DMS114 treated with DMSO at 0.1 percent for 48 hours (cell line): ENCODE results near the gene TBC1D14.

Source experiments
- DNase-seq: peaks from one replicate; lab custom pipeline; 2025; ENCODE audit not compliant: unreplicated experiment; lab: John Stamatoyannopoulos, UW

TBC1D14 gene

DNA sequence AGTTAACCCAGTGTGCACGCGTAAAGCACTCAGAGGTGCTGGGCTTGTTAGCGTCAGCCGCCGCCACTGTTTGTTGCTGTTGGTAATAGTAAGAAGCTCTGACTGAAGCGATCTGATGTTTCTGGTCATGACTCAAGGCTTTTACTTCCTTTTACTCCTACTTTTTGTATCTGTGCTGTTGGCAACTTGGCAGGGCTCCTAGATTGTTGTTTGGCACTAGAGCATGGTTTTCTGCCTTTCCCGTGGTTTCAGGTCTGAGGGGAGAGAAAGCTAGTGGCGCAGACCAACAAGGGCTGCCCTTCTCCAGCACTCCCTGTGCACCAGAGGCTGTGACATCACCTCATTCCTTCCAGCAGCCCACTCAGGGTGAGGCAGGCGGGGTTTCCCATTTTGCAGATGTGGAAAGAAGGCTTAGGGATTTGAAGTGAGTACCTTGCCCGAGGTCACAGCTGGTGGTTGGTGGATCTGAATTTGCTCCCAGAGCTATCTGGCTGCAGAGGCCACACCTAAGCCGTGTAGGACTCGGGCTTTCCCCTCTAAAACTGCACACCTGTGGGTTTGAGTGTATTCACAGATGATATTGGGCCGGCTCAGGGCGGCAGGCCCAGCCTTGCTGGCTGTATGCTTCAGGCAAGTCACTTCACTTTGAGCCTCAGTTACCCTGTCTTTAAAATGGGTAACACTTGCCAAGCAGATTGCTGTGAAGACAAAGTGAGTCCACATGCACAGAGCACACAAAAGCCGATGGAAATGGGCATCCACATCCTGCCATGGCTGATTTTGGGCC, 82.3 kb downstream of the TBC1D14 start:
- no peak for DNase-seq

- no peak for DNase-seq
These were observed 83.4 kb downstream of the TBC1D14 start for GRCh38 chr4:6992728-6993677.

DNA sequence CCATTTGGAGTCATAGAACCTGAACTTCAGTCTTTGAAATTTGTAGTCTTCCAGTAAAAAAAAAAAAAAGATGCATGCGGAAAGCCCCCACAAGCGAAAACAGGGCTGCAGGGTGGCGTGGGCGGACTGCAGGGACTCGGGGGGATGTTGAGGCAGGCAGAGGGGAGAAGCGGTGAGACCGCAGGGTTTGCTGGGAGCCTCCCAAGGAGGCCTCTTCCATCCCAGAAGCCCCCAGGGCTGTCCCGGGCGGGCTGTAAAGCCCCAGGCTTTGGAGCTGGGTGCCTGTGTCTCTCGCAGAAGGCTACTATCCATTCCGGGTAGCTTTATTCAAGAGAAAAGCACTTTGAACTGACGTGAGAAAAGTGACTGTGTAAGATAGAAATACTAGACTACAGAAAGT, 86.9 kb downstream of the TBC1D14 start:
- DNase-seq = no peak

DNA sequence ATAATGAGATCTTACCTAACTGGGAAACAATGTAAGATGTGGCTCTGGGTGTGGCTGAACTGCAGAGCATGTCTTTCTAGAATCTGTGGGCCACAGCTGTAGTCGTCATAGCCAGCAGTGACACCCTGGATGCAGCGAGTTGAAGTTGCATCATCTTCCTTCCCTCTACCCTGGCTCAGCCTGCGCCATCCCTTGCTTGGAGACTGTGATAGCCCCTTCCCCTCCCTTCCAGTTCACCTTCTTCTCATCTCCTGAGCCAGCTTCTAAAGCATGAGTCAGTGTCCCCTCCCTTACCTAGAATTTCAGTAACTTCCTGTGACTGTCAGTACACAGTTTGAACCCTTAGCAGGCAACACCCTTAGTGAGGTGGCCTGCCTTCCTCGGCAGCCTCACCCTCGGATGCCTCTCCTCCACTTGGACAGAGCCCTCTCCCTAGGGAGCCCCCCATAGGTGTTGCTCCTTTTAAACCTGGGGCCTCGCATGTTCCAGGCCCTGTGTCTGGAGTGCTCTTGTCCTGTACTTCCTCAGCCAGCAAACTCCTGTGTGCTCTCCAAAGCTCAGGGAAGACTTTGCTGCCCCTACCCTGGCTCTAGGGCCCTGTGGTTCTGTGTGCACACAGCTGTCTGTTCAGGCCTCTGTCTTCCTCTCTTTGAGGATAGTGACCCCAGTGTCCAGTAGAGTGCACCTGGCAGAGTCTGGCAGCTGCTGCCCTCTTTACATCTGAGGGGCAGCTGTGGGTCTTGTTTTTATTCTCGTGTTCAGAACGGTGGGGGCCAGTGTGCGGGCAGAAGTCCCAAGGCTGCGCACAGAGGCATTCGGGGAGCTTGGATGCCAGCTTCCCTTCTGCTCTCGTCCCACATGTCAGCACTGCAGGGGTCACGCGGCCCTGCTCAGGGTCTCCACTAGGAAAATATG, 89.8 kb downstream of the TBC1D14 start:
- DNase-seq = no peak

DNA sequence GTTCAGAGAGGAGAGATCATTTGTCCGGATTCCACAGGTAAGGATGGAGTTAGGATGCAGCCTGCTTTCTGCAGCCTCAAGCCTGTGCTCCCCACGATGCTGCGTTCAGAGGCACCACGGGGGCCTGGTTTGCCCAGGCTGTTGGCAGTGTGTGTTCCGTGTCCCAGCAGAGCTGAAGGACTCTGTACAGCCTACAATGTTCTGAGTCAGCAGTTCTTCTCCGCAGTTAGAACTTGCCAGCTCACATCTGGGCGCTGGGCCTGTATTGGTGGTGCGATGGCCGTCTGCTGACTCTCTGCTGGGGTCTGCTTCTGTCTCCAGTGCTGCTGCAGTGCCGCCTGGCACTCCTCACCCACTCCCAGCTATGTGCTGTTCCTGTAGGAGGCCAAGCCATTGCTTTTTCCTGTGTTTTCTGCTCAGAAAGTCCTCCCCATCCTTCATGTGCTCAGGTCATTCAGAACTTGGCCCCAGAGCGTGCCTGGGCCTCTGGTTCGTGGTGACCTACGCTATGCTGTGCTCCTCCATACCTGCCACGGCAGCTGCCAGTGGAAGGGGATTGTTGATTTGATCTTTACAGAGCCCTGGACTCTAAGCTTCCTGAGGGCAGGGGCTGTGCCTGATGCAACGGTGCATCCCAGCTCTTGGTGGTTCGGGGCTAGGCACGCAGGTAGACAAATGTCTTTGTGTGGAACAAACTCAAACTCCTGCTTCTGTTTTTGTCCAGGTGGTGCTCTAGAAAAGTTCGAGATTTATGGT, 91.0 kb downstream of the TBC1D14 start:
- DNase-seq = no peak

GRCh38 chr4:7001271-7001670, 91.6 kb downstream of the TBC1D14 start:
- no peak for DNase-seq

GRCh38 chr4:7002336-7002735, 92.7 kb downstream of the TBC1D14 start:
- DNase-seq = no peak

DNA sequence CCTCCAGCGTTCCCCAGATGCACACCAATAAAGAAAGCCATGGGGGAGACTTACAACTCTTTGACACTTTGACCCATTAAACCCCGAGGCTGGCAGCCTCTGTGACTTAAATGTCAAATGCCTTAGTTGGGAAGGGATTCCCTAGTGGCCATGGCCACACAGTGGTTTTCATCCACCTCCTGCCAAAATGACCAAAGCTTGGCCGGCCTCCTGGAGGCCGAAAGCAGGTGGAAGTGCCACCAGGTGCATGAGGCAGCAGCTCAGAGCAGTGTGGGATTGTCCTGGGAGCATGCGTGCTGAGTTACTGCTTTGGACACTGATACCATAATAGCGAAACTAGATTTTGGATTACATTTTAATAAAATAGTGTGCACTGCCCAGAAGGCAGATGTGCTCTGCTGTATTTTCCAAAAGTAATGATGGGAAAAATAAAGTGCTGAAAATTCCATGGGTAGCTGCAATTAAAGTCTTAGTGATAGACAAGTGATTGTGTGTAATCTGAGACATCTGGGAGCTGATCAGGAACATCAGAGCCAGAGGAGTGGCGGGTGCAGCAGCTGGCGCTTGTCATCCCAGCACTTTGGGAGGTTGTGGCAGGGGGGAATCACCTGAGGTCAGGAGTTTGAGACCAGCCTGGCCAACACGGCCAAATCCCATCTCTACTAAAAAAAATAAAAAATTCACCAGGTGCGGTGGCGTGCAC, 93.7 kb downstream of the TBC1D14 start:
- no peak for DNase-seq

DNA sequence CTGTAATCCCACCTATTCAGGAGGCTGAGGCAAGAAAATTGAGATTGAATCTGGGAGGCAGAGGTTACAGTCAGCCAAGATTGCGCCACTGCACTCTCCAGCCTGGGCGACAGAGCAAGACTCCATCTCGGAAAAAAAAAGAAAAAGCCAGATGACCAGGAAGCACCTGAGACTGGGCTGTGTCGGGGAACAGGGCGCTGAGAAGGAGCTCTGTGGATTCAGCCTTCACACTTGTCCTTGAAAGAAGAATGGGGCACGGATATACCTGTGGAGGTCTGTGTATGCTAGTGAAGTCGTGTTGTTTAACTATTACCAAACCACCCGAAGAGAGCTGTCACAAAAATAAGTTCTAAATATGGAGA, 94.2 kb downstream of the TBC1D14 start:
- no peak for DNase-seq

GRCh38 chr4:7004331-7004730, 94.7 kb downstream of the TBC1D14 start:
- DNase-seq = no peak

- no peak for DNase-seq
These were observed 95.9 kb downstream of the TBC1D14 start for GRCh38 chr4:7005571-7005970.

- DNase-seq = no peak
These were observed 96.8 kb downstream of the TBC1D14 start for GRCh38 chr4:7006411-7006810.

- no peak for DNase-seq
These were observed 97.7 kb downstream of the TBC1D14 start for GRCh38 chr4:7007142-7007907.

DNA sequence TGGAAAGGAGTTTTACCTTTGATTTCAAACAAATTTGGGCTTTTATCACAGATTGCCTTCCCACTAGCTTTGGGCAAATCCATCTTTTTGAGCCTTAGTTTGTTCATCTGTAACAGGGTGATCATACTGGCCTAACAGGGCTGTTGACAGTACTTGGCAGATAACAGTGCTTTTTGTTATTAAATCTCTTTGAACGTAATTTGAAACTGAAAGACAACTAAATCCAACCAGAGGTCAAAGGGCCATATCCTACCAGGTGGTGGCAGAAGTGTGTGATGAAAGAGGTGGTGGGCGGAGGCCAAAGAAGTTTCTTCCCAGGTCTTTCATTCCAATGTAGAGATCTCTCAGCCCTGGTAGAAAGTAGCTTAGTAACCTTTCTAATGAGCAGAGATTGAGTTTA, 98.3 kb downstream of the TBC1D14 start:
- no peak for DNase-seq

- DNase-seq = no peak
These were observed 99.9 kb downstream of the TBC1D14 start for GRCh38 chr4:7009564-7009963.

GRCh38 chr4:7013175-7013574, 103.5 kb downstream of the TBC1D14 start:
- DNase-seq = no peak

GRCh38 chr4:7014815-7015214, 105.2 kb downstream of the TBC1D14 start:
- DNase-seq = no peak

GRCh38 chr4:7015383-7016035, 105.9 kb downstream of the TBC1D14 start:
- DNase-seq = no peak

- no peak for DNase-seq
These were observed 106.5 kb downstream of the TBC1D14 start for GRCh38 chr4:7016086-7016485.
